ENCODE measurements around the gene VPS51.

The VPS51 gene

GRCh38 chr11:65077451-65077850 is 18.6 kb upstream of the VPS51 start:
- TF ChIP-seq SUZ12 (IDR thresholded peaks at IDR 0.05) (no peak), TARDBP (IDR thresholded peaks at IDR 0.05) (no peak), ARNT (IDR thresholded peaks at IDR 0.05) (no peak), CTBP1 (IDR thresholded peaks at IDR 0.05; ENCODE audit: borderline replicate concordance) (no peak), NFRKB (IDR thresholded peaks at IDR 0.05) (no peak), LEF1 (IDR thresholded peaks at IDR 0.05; ENCODE audit: borderline replicate concordance) (no peak), SP1 (IDR thresholded peaks at IDR 0.05) (no peak), PKNOX1 (IDR thresholded peaks at IDR 0.05) (no peak), FOXA1 (IDR thresholded peaks at IDR 0.05) (no peak), ELF4 (IDR thresholded peaks at IDR 0.05) (no peak), FOXM1 (IDR thresholded peaks at IDR 0.05; ENCODE audit: borderline replicate concordance) (no peak), ZNF384 (IDR thresholded peaks at IDR 0.05) (no peak), BHLHE40 (IDR thresholded peaks at IDR 0.05; ENCODE audit: borderline replicate concordance) (no peak), L3MBTL2 (conservative IDR thresholded peaks at IDR 0.05) (no peak), HDGF (IDR thresholded peaks at IDR 0.05; ENCODE audit: borderline replicate concordance) (no peak), FOXK2 (IDR thresholded peaks at IDR 0.05) (no peak)

GRCh38 chr11:65078151-65078550 is 17.9 kb upstream of the VPS51 start:
- TF ChIP-seq PKNOX1 (IDR thresholded peaks at IDR 0.05): no peak
- no peak for TF ChIP-seq SP1 (IDR thresholded peaks at IDR 0.05)
- no peak for TF ChIP-seq FOXA1 (IDR thresholded peaks at IDR 0.05)
- no peak for TF ChIP-seq L3MBTL2 (conservative IDR thresholded peaks at IDR 0.05)
- no peak for TF ChIP-seq NFRKB (IDR thresholded peaks at IDR 0.05)
- TF ChIP-seq ZNF384 (IDR thresholded peaks at IDR 0.05): no peak
- TF ChIP-seq BHLHE40 (IDR thresholded peaks at IDR 0.05; ENCODE audit: borderline replicate concordance): no peak
- TF ChIP-seq FOXK2 (IDR thresholded peaks at IDR 0.05): no peak
- no peak for TF ChIP-seq FOXM1 (IDR thresholded peaks at IDR 0.05; ENCODE audit: borderline replicate concordance)
- no peak for TF ChIP-seq SUZ12 (IDR thresholded peaks at IDR 0.05)
- peak; percentile 71 for DNase-seq (ENCODE audit: extremely low spot score)
- ChIA-PET POLR2A (interaction anchor here (0.9 to 1.2 kb wide), 3 partner anchors 19 to 64 kb away, joined by 3 read pairs; partner anchors contain the start of genes ARL2, FAU and MRPL49), CTCF (interaction anchor here (0.9 kb wide), 1 partner anchor 32 kb away, joined by 3 read pairs; no protein-coding TSS in a partner anchor)

More at GRCh38 chr11:65077451-65077850, 18.6 kb upstream of the VPS51 start:
- no peak for DNase-seq (ENCODE audit: extremely low spot score)
- CTCF ChIA-PET: interaction anchor here (1.1 kb wide), 1 partner anchor 33 kb away, joined by 3 read pairs; no protein-coding TSS in a partner anchor
- POLR2A ChIA-PET: interaction anchor here (1.3 kb wide), 1 partner anchor 40 kb away, joined by 4 read pairs; the partner anchor contains the start of gene ZNHIT2

- ChIA-PET CTCF (interaction anchor here (0.6 to 0.9 kb wide), 2 partner anchors 32 to 83 kb away, joined by 3 read pairs; no protein-coding TSS in a partner anchor), POLR2A (interaction anchor here (0.9 to 1.2 kb wide), 3 partner anchors 20 to 65 kb away, joined by 3 read pairs; partner anchors contain the start of genes ARL2, FAU and MRPL49)
- no peak for DNase-seq (ENCODE audit: extremely low spot score)
- no peak for TF ChIP-seq HDGF (IDR thresholded peaks at IDR 0.05; ENCODE audit: borderline replicate concordance)
- no peak for TF ChIP-seq L3MBTL2 (conservative IDR thresholded peaks at IDR 0.05)
- no peak for TF ChIP-seq ELF4 (IDR thresholded peaks at IDR 0.05)
- TF ChIP-seq FOXM1 (IDR thresholded peaks at IDR 0.05; ENCODE audit: borderline replicate concordance): no peak
- no peak for TF ChIP-seq SP1 (IDR thresholded peaks at IDR 0.05)
- no peak for TF ChIP-seq SUZ12 (IDR thresholded peaks at IDR 0.05)
- no peak for TF ChIP-seq ARNT (IDR thresholded peaks at IDR 0.05)
- TF ChIP-seq ZNF384 (IDR thresholded peaks at IDR 0.05): no peak
- TF ChIP-seq PKNOX1 (IDR thresholded peaks at IDR 0.05): no peak
Observed at GRCh38 chr11:65078786-65079342, 17.1 kb upstream of the VPS51 start.

- ChIA-PET POLR2A (interaction anchor here (0.7 to 2.4 kb wide), 12 partner anchors 10 to 87 kb away, joined by 3 to 11 read pairs (median 4); partner anchors contain the start of genes ARL2, BATF2, FAU and MRPL49), CTCF (interaction anchor here (0.9 to 2.0 kb wide), 3 partner anchors 34 to 68 kb away, joined by 3 to 6 read pairs (median 3); partner anchors contain the start of gene ZNHIT2)
- no peak for DNase-seq (ENCODE audit: extremely low spot score)
- no peak for TF ChIP-seq ZNF384 (IDR thresholded peaks at IDR 0.05)
- TF ChIP-seq L3MBTL2 (conservative IDR thresholded peaks at IDR 0.05): no peak
- no peak for TF ChIP-seq TARDBP (IDR thresholded peaks at IDR 0.05)
- no peak for TF ChIP-seq FOXA1 (IDR thresholded peaks at IDR 0.05)
- no peak for TF ChIP-seq CTBP1 (IDR thresholded peaks at IDR 0.05; ENCODE audit: borderline replicate concordance)
- TF ChIP-seq SUZ12 (IDR thresholded peaks at IDR 0.05): no peak
- TF ChIP-seq SP1 (IDR thresholded peaks at IDR 0.05): no peak
- TF ChIP-seq BHLHE40 (IDR thresholded peaks at IDR 0.05; ENCODE audit: borderline replicate concordance): no peak
- TF ChIP-seq ELF4 (IDR thresholded peaks at IDR 0.05): no peak
- no peak for TF ChIP-seq HDGF (IDR thresholded peaks at IDR 0.05; ENCODE audit: borderline replicate concordance)
- TF ChIP-seq ARNT (IDR thresholded peaks at IDR 0.05): no peak
- no peak for TF ChIP-seq NFRKB (IDR thresholded peaks at IDR 0.05)
- TF ChIP-seq FOXM1 (IDR thresholded peaks at IDR 0.05; ENCODE audit: borderline replicate concordance): no peak
- no peak for TF ChIP-seq LEF1 (IDR thresholded peaks at IDR 0.05; ENCODE audit: borderline replicate concordance)
- no peak for TF ChIP-seq FOXK2 (IDR thresholded peaks at IDR 0.05)
- no peak for TF ChIP-seq PKNOX1 (IDR thresholded peaks at IDR 0.05)
Observed at GRCh38 chr11:65083134-65083833, 12.7 kb upstream of the VPS51 start.

All from HEK293T (cell line).